Trophoblast cell (in vitro differentiated cells and primary cell): ENCODE measurements around the gene MCRIP1.

Source experiments
- DNase-seq, 2 donors: peaks; one replicate each; pipeline ENCODE4 v3.0.0-alpha.2; 2016
- H2AFZ ChIP-seq: 2 replicates; pipeline ENCODE4 v1.6.1; 2013; ENCODE audit warnings: low read length, moderate library complexity, mild to moderate bottlenecking; ENCODE audit not compliant: insufficient read depth, poor library complexity
- H2AK5ac ChIP-seq: 2 replicates; pipeline ENCODE4 v1.6.1; 2013; ENCODE audit warnings: mild to moderate bottlenecking, low read length
- H2BK120ac ChIP-seq: 2 replicates; pipeline ENCODE4 v1.6.1; 2013; ENCODE audit warnings: low read length, mild to moderate bottlenecking, moderate library complexity; ENCODE audit not compliant: insufficient read depth, poor library complexity
- H2BK12ac ChIP-seq: 2 replicates; pipeline ENCODE4 v1.6.1; 2013; ENCODE audit warnings: mild to moderate bottlenecking, low read length, moderate library complexity
- H2BK5ac ChIP-seq: 2 replicates; pipeline ENCODE4 v1.6.1; 2013; ENCODE audit warnings: low read length, low read depth, moderate library complexity, mild to moderate bottlenecking; ENCODE audit not compliant: poor library complexity
- H3K14ac ChIP-seq: 2 replicates; pipeline ENCODE4 v1.6.1; 2013; ENCODE audit warnings: mild to moderate bottlenecking, low read length
- H3K18ac ChIP-seq: 2 replicates; pipeline ENCODE4 v1.6.1; 2013; ENCODE audit warnings: mild to moderate bottlenecking, low read length
- H3K23ac ChIP-seq: 2 replicates; pipeline ENCODE4 v1.6.1; 2013; ENCODE audit warnings: low read length
- H3K27ac ChIP-seq: 2 replicates; pipeline ENCODE4 v1.5.1; 2013; ENCODE audit warnings: low read depth, mild to moderate bottlenecking, inconsistent platforms, low read length, moderate library complexity
- H3K27me3 ChIP-seq: 2 replicates; pipeline ENCODE4 v1.6.1; 2013; ENCODE audit warnings: inconsistent platforms, mild to moderate bottlenecking, low read length, moderate library complexity; ENCODE audit not compliant: insufficient read depth
- H3K36me3 ChIP-seq, 2 experiments: 1 replicate in 1 of 2; 2 replicates in 1 of 2; pipeline ENCODE4 v1.6.1; 2013; ENCODE audit warnings: low read length in 2 of 2, mild to moderate bottlenecking in 2 of 2, moderate library complexity in 1 of 2; ENCODE audit not compliant: insufficient read depth in 2 of 2, control insufficient read depth in 1 of 2
- H3K4ac ChIP-seq: 2 replicates; pipeline ENCODE4 v1.6.1; 2013; ENCODE audit warnings: low read depth, mild to moderate bottlenecking, low read length, moderate library complexity
- H3K4me1 ChIP-seq, 2 experiments: 1 replicate in 1 of 2; 2 replicates in 1 of 2; pipeline ENCODE4 v1.6.1; 2013; ENCODE audit warnings: low read length in 2 of 2, mild to moderate bottlenecking in 2 of 2, moderate library complexity in 1 of 2; ENCODE audit not compliant: insufficient read depth in 2 of 2, control insufficient read depth in 1 of 2
- H3K4me2 ChIP-seq: 2 replicates; pipeline ENCODE4 v1.6.1; 2013; ENCODE audit warnings: inconsistent platforms, mild to moderate bottlenecking, low read length, moderate library complexity
- H3K4me3 ChIP-seq: 2 replicates; pipeline ENCODE4 v1.5.1; 2013; ENCODE audit warnings: mild to moderate bottlenecking, low read depth, low read length, inconsistent platforms
- H3K79me1 ChIP-seq: one replicate; pipeline ENCODE4 v1.6.1; 2013; ENCODE audit warnings: low read length
- H3K79me2 ChIP-seq: 2 replicates; pipeline ENCODE4 v1.6.1; 2013; ENCODE audit warnings: low read length, mild to moderate bottlenecking; ENCODE audit not compliant: control insufficient read depth, insufficient read depth, poor library complexity
- H3K9ac ChIP-seq: 2 replicates; pipeline ENCODE4 v1.6.1; 2013; ENCODE audit warnings: mild to moderate bottlenecking, low read length
- H3K9me3 ChIP-seq: 2 replicates; pipeline ENCODE4 v1.6.1; 2013; ENCODE audit warnings: low read depth, mild to moderate bottlenecking, control low read depth, inconsistent platforms, low read length; ENCODE audit not compliant: insufficient read depth
- H4K12ac ChIP-seq: 2 replicates; pipeline ENCODE4 v1.6.1; 2013; ENCODE audit warnings: low read depth, mild to moderate bottlenecking, low read length, moderate library complexity
- H4K8ac ChIP-seq: 2 replicates; pipeline ENCODE4 v1.6.1; 2013; ENCODE audit warnings: low read depth, mild to moderate bottlenecking, low read length, moderate library complexity
- H4K91ac ChIP-seq: one replicate; pipeline ENCODE4 v1.6.1; 2013; ENCODE audit warnings: low read depth, mild to moderate bottlenecking, low read length, moderate library complexity
- WGBS: extraction: QIAGEN DNeasy Blood & Tissue Kit; methylation state at CpG from one replicate; pipeline ENCODE4 v1.1.7; 2013; ENCODE audit warnings: missing lambda C conversion rate; ENCODE audit not compliant: insufficient read length, insufficient coverage; ENCODE audit errors: extremely low coverage; 5-methylcytosine and 5-hydroxymethylcytosine counted together

MCRIP1 gene

GRCh38 chr17:81810892-81811704, 22.0 kb downstream of the MCRIP1 start:
- Histone ChIP-seq H2BK120ac (no peak overlapping the region), H3K4me1 (no peaks in the 10 kb centered on the region), H3K36me3 (no peaks in the 10 kb centered on the region), H3K79me2 (no peaks in the 10 kb centered on the region), H3K18ac (no peak overlapping the region), H3K27ac (no peak overlapping the region), H3K9ac (no peak overlapping the region), H2BK5ac (no peak overlapping the region), H3K4me3 (no peak overlapping the region), H2AK5ac (no peak overlapping the region), H3K4ac (no peak overlapping the region), H3K23ac (no peak overlapping the region), H4K12ac (no peak overlapping the region), H4K8ac (no peak overlapping the region), H3K14ac (no peak overlapping the region), H2AFZ (no peak overlapping the region), H3K9me3 (peaks cover 19% of the 10 kb centered on the region), H3K4me2 (no peak overlapping the region), H2BK12ac (no peak overlapping the region), H3K27me3 (peaks cover 11% of the 10 kb centered on the region), H3K79me1 (no peaks in the 10 kb centered on the region), H4K91ac (no peak overlapping the region)
- WGBS = no CpG with 5 or more reads among the region's 42 CpGs
- DNase-seq = no peak

DNA sequence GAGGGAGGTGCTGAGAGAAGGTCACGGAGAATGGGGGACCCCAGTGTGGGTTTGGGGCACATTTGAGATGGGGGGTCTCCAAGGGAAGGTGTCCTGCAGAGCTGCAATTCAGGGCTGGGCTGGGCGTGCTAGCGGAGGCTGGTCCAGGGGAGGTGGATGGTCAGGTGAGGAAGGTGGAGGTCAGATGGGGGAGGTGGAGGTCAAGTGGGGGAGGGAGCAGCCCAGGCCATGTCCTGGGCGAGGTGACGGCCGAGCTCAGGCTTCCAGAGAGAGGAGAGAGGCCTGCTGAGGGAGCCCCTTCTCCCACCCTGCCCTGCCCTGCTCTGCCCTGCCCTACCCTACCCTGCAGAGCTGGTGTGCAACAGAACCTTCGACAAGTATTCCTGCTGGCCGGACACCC, 22.6 kb downstream of the MCRIP1 start:
- no peak overlapping the region for H2AK5ac ChIP-seq
- no peak overlapping the region for H3K4me3 ChIP-seq
- no CpG with 5 or more reads among the region's 8 CpGs for WGBS
- no peaks in the 10 kb centered on the region for H3K79me2 ChIP-seq
- H2AFZ ChIP-seq = no peak overlapping the region
- H2BK12ac ChIP-seq = no peak overlapping the region
- H2BK120ac ChIP-seq = no peak overlapping the region
- no peak overlapping the region for H4K91ac ChIP-seq
- no peak overlapping the region for H3K4ac ChIP-seq
- no peak for DNase-seq
- no peak overlapping the region for H2BK5ac ChIP-seq
- H3K36me3 ChIP-seq = no peaks in the 10 kb centered on the region
- no peak overlapping the region for H4K8ac ChIP-seq
- H3K23ac ChIP-seq = no peak overlapping the region
- no peaks in the 10 kb centered on the region for H3K79me1 ChIP-seq
- H3K18ac ChIP-seq = no peak overlapping the region
- peaks cover 17% of the 10 kb centered on the region for H3K27me3 ChIP-seq
- no peak overlapping the region for H3K14ac ChIP-seq
- no peaks in the 10 kb centered on the region for H3K4me1 ChIP-seq
- H3K9me3 ChIP-seq = peaks cover 19% of the 10 kb centered on the region
- H3K4me2 ChIP-seq = no peak overlapping the region
- no peak overlapping the region for H3K9ac ChIP-seq
- H4K12ac ChIP-seq = no peak overlapping the region
- no peak overlapping the region for H3K27ac ChIP-seq

- no peak overlapping the region for H4K8ac ChIP-seq
These were observed 23.5 kb downstream of the MCRIP1 start for GRCh38 chr17:81809556-81809998.

DNA sequence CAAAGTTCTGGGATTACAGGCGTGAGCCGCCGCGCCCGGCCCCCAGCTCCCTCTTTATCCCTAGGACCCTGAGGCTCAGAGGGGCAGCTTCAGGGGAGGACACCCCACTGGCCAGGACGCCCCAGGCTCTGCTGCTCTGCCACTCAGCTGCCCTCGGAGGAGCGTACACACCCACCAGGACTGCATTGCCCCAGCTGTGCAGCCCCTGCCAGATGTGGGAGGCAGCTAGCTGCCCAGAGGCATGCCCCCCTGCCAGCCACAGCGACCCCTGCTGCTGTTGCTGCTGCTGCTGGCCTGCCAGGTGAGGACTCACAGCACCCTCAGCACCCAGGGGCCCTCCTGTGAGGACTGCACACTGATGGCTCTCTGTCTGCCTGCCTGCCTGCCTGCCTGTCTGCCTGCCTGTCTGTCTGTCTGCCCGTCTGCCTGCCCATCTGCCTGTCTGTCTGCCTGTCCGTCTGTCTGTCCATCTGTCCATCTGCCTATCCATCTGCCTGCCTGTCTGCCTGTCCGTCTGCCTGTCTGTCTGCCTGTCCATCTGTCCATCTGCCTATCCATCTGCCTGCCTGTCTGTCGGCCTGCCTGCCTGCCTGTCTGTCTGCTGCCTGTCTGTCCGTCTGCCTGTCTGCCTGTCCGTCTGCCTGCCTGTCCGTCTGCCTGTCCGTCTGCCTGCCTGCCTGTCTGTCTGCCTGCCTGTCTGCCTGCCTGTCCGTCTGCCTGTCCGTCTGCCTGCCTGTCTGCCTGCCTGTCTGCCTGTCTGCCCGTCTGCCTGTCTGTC, 24.1 kb downstream of the MCRIP1 start:
- Histone ChIP-seq H3K18ac (no peak overlapping the region), H3K4me3 (no peak overlapping the region), H3K9ac (no peak overlapping the region), H4K8ac (no peak overlapping the region), H2BK12ac (no peak overlapping the region), H3K27me3 (peaks cover 30% of the 10 kb centered on the region), H2BK120ac (no peak overlapping the region), H3K14ac (no peak overlapping the region), H2BK5ac (no peak overlapping the region), H3K4ac (no peak overlapping the region), H3K79me2 (no peaks in the 10 kb centered on the region), H3K4me2 (no peak overlapping the region), H3K79me1 (no peaks in the 10 kb centered on the region), H3K23ac (no peak overlapping the region), H3K9me3 (peaks cover 21% of the 10 kb centered on the region), H3K36me3 (no peaks in the 10 kb centered on the region), H2AFZ (no peak overlapping the region), H4K12ac (no peak overlapping the region), H3K4me1 (no peaks in the 10 kb centered on the region), H2AK5ac (no peak overlapping the region), H3K27ac (no peak overlapping the region), H4K91ac (no peak overlapping the region)
- WGBS = no CpG with 5 or more reads among the region's 20 CpGs
- DNase-seq = no peak

More at GRCh38 chr17:81809556-81809998, 23.5 kb downstream of the MCRIP1 start:
- no peak for DNase-seq
- Histone ChIP-seq H2AK5ac (no peak overlapping the region), H2BK5ac (no peak overlapping the region), H3K36me3 (no peaks in the 10 kb centered on the region), H3K27ac (no peak overlapping the region), H3K79me2 (no peaks in the 10 kb centered on the region), H3K23ac (no peak overlapping the region), H3K4me1 (no peaks in the 10 kb centered on the region), H4K91ac (no peak overlapping the region), H3K4me3 (no peak overlapping the region), H3K4me2 (no peak overlapping the region), H3K79me1 (no peaks in the 10 kb centered on the region), H3K27me3 (peaks cover 24% of the 10 kb centered on the region), H3K4ac (no peak overlapping the region), H3K18ac (no peak overlapping the region), H4K12ac (no peak overlapping the region), H3K14ac (no peak overlapping the region), H2AFZ (no peak overlapping the region), H3K9ac (no peak overlapping the region), H3K9me3 (peaks cover 21% of the 10 kb centered on the region), H2BK12ac (no peak overlapping the region), H2BK120ac (no peak overlapping the region)
- no CpG with 5 or more reads among the region's 7 CpGs for WGBS
